NCI-H128 (cell line): ENCODE data around the gene ZFAND3.

ENCODE experiments used
- DNase-seq: peaks from one replicate; lab custom pipeline; 2025; ENCODE audit not compliant: unreplicated experiment; lab: John Stamatoyannopoulos, UW

ZFAND3 gene

DNA sequence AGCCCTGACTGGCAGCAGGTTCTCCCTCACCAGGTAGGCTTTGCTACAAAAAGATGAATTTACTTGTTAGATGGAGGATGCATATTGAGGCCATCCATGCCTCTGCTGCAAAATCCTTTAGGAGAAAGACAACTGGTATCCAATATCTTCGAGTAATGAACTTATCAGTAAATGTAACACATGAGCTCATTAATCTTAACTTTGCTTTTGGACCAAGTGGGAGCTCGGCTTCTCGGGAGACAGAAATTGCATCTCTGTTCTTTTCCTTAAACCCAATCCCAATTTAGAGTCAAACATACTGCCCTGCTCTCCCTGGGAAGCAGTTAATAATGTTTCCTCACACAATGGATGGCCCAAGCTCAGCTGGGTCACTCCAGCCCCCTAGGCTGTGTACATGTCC, 330.5 kb downstream of the ZFAND3 start:
- no peak for DNase-seq

DNA sequence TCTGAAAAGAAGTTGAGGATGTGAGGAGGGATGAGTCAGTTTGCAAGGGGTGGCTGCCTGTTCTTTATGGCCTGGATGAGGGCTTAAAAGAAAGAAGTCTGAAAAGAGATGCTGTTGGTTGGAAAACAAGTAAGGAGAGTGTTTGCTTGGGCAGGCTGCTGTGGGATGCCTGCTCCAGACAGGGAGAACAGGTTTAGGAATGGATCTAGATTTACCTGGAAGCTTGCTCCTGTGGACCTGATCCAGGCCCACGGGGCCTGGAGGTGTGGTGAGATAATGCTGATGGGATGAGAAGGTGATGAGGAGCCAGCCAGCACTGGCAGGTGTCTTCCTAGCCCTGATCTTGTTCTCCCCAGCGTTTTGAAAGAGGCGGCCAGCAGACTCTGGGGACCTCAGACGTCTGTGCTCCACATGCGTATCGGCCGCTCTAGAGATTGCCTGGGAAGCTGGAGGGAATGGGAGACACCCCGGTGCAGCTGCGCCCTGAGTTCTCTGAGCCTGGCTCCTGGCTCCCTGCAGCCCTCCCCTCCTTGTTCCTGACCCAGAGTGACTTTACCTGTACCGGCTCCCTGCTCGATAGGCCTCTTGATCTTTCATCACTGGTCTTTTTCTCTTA, 331.3 kb downstream of the ZFAND3 start:
- DNase-seq: no peak

DNA sequence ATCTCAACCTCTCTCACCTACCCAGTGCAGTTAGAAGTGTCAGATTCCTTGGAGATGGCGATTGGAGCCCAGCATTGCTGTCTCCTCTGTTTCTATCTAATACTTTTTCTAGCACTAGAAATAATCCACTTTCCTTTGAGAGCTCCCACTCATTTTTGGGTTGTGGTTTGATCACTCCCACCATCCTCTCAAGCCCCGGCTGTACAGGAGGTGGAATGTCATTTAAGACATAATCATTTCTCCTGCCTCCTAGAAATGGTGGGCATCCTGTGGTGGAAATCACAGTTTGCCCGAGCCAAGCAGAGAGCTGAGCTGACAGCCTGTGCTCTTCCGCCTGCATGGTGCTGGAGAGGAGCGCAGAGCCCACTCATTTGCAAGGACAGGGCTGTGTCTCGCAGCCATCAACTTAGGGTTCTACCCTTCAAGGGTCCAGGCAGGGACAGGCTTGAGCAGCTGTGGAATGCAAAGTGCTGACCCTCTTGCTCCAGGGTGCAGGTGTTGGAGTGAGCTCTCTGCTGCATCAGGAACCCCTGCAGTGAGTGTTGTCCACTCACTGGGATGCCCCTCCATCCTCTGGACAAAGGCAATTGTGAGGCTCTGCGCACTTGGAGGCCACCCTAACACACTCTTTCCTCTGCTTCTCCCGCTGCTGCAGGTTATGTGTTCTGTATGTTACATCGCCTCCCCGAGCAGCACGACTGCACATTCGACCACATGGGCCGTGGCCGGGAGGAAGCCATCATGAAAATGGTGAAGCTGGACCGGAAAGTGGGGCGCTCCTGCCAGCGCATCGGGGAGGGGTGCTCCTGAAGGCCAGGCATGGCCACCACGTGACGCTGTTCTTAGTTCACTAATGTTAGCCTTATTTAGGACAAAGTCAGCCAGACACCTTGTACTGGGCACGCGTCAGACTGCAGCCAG, 332.3 kb downstream of the ZFAND3 start:
- no peak for DNase-seq

- DNase-seq: no peak
Measured at GRCh38 chr6:38152620-38153019, 333.1 kb downstream of the ZFAND3 start.

DNA sequence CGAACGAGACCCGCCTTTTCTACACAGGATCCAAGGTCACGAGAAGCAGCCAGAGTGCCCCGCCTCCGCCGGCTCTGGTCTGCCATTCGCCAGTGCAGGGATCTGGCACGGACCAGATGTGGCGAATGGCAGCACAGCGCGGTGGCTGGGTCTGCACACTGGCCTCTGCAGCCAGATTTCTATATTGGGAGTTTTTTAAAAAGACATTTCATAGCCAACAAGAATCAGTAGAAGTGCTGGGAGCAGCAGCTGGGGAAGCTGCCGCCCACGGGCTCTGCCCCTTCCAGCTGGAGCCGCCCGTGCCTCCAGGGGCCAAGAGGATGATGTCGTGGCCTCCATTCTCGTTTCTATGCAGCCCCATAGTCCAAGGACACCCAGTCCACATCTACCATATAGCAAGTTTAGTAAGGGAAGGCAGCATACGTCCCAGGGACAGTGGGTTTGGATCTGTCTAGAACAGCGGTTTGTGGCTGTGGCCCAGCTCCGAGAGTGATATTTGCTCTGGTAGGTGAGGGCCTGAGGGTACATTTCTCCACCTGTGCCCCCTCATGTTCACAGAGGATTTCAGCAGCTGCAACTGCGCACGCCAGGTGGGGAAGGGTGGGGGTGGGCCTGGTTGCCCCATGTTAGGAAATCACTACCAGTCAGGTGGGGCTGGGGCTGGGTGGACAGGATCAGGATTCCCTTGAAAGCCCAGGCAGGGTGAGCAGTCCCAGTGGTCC, 333.7 kb downstream of the ZFAND3 start:
- no peak for DNase-seq

DNA sequence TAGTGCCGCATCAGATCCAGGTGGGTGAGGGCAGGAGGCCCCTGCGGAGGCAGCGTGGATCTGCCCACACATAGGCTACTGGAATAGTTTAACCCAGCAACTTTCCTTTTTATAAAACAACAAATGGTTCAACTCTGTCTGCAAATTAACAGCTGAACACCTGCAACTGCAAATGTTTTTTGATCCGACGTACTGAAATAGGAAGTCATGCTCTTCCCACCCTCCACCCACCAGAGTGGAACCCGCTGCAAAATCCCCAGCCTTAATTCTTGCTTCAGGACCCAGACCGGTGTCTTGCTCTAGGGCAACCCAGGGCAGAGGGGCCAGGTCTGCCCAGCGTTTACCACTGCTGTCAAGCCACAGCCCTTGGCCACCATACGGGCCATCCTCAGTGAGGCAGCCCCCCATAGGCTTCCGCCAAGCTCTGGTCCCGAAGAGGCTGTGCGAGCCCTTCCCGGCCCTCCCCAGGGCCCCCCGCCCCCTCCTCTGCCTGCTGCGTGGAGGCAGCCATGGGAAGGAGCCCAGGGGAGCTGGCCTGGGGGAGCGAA, 334.3 kb downstream of the ZFAND3 start:
- no peak for DNase-seq

- no peak for DNase-seq
Measured at GRCh38 chr6:38154731-38155130, 335.2 kb downstream of the ZFAND3 start.

GRCh38 chr6:38155144-38155543, 335.6 kb downstream of the ZFAND3 start:
- DNase-seq: no peak

- no peak for DNase-seq
Measured at GRCh38 chr6:38155621-38156204, 336.2 kb downstream of the ZFAND3 start.

GRCh38 chr6:38156818-38157565, 337.5 kb downstream of the ZFAND3 start:
- no peak for DNase-seq

DNA sequence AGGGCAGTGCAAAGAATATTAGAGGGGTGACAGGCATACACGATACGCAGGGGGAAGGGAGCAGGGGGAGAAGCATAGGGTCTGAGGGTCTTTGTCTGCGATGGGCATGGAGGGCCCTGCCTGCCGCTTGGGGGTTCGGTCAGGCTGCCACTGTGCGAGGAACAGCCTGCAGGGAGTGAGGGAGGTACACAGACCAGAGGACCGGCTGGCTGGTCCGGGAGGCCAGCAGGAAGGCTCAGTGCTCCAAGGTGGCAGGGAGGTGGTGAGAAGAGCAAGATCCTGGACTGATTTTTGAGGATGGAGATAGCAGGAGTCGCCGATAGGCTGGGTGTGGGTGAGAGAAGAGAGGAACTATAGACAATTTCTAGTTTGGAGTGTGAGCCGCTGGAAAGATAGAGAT, 338.4 kb downstream of the ZFAND3 start:
- no peak for DNase-seq

DNA sequence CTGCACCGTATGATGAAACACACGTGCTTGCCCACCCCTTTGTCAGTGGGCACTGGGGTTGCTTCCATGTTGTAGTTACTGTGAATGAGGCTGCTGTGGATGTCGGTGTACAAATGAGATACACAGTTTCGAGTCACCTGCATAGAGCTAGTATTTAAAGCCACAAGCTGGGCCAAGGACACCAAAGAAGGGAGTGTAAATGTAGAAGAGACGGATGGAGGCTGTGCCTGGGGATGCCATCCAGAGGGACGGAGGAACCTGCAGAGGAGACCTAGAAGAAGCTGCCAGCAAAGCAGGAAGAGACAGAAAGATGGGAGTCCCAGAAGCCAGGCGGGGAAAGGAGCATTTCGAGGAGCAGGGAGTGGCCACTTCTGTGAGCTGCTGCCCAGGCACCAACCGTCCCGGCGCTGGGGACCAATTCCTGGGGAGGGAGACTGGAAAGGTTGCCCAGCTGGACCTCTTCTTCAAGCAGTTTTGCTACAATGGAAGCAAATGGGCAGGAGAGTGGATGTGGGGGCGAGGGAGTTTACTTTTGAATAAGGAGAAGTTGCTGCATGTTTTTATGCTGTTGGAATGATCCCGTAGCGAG, 339.3 kb downstream of the ZFAND3 start:
- no peak for DNase-seq

GRCh38 chr6:38159596-38159995, 340.1 kb downstream of the ZFAND3 start:
- no peak for DNase-seq

GRCh38 chr6:38160831-38161230, 341.3 kb downstream of the ZFAND3 start:
- no peak for DNase-seq

GRCh38 chr6:38161331-38161730, 341.8 kb downstream of the ZFAND3 start:
- no peak for DNase-seq

GRCh38 chr6:38161754-38162492, 342.4 kb downstream of the ZFAND3 start:
- DNase-seq: no peak

- no peak for DNase-seq
Measured at GRCh38 chr6:38162493-38163185, 343.1 kb downstream of the ZFAND3 start.

GRCh38 chr6:38163186-38164130, 343.9 kb downstream of the ZFAND3 start:
- DNase-seq: no peak
